ENCODE results near the gene RBM14. TPM values are rescaled to one million over a fixed set of nuclear protein-coding genes. Genes with fewer than 3 reads are reported as not detected.

RBM14 gene, protein sequence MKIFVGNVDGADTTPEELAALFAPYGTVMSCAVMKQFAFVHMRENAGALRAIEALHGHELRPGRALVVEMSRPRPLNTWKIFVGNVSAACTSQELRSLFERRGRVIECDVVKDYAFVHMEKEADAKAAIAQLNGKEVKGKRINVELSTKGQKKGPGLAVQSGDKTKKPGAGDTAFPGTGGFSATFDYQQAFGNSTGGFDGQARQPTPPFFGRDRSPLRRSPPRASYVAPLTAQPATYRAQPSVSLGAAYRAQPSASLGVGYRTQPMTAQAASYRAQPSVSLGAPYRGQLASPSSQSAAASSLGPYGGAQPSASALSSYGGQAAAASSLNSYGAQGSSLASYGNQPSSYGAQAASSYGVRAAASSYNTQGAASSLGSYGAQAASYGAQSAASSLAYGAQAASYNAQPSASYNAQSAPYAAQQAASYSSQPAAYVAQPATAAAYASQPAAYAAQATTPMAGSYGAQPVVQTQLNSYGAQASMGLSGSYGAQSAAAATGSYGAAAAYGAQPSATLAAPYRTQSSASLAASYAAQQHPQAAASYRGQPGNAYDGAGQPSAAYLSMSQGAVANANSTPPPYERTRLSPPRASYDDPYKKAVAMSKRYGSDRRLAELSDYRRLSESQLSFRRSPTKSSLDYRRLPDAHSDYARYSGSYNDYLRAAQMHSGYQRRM
- total RNA-seq: 23.5 TPM

DNA sequence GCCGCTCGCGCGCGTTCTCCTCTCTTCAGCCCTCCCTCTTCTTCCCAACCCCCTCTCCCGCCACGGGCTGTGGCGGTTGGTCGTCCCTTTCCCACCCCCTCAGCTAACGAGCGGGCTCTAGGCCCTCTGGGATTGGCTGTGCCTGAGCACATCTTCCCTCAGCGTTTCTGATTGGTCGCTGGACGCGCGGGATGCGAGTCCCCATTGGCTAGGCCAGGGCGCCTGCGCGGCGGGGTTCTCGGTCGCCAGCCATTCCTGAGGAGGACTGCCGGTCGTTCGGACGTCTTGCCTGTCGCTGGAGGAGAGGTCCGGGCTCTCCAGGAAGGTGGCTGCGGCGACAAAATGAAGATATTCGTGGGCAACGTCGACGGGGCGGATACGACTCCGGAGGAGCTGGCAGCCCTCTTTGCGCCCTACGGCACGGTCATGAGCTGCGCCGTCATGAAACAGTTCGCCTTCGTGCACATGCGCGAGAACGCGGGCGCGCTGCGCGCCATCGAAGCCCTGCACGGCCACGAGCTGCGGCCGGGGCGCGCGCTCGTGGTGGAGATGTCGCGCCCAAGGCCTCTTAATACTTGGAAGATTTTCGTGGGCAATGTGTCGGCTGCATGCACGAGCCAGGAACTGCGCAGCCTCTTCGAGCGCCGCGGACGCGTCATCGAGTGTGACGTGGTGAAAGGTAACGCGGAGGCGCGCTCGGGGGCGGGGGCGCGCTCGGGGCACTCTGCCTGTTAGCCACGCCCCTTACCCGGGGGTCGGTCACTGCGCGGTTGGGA is at the start of gene RBM14:
RBM14 (plus strand) TSS at position 252 of the 776 bp plus-strand sequence; CDS start at position 343, 91 bp downstream.
- peaks cover 0 to 2% (median 0%) of the 10 kb centered on the region in 3 donors for H3K36me3 ChIP-seq (ENCODE audit: control insufficient read depth in 3 of 3, insufficient read depth in 3 of 3, low read length in 3 of 3)
- peak within 1 kb of the TSS; percentile 96 to 100 (median 99) for H3K4me3 ChIP-seq (ENCODE audit: low read length in 3 of 3)
- peaks cover 28 to 39% (median 28%) of the 10 kb centered on the region in 3 donors for H3K4me1 ChIP-seq (ENCODE audit: control insufficient read depth in 3 of 3, insufficient read depth in 3 of 3, low read length in 3 of 3)
- H3K27me3 ChIP-seq (ENCODE audit: control insufficient read depth in 3 of 3, insufficient read depth in 3 of 3, low read length in 3 of 3): no peaks in the 10 kb centered on the region
- peak within 1 kb of the TSS; percentile 99 for H3K9ac ChIP-seq (ENCODE audit: low read depth in 1 of 3, low read length in 3 of 3)
- no peaks in the 10 kb centered on the region for H3K9me3 ChIP-seq (ENCODE audit: control insufficient read depth in 3 of 3, low read length in 3 of 3)
- peak within 1 kb of the TSS; percentile 96 for H3K27ac ChIP-seq (ENCODE audit: low read depth, low read length)

DNA sequence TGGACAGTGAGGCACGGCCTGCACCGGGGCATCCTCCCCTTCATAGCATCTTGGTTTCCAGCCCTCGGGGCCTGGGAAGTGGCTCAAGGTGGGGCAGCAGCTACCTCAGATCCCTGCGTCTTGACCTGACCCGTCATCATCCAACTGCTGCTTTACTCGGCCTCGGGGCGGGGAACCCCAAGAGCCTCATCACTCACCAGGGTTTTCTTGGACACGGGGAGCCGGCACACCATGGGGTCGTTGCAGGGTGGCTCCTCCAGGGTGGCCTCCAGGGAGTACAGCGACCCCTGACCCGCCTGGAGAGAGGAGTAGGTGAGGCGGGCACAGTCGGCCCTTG is 48.7 kb upstream of the RBM14 start:
- Histone ChIP-seq H3K36me3 (ENCODE audit: control insufficient read depth in 3 of 3, insufficient read depth in 3 of 3, low read length in 3 of 3) (peaks cover 19 to 29% (median 27%) of the 10 kb centered on the region in 3 donors), H3K4me3 (ENCODE audit: low read length in 3 of 3) (peak overlapping the region; percentile 59 to 77 (median 69)), H3K9me3 (ENCODE audit: control insufficient read depth in 3 of 3, low read length in 3 of 3) (no peaks in the 10 kb centered on the region), H3K9ac (ENCODE audit: low read depth in 1 of 3, low read length in 3 of 3) (peak overlapping the region; percentile 51 to 89 (median 64)), H3K27ac (ENCODE audit: low read depth, low read length) (no peak overlapping the region), H3K27me3 (ENCODE audit: control insufficient read depth in 3 of 3, insufficient read depth in 3 of 3, low read length in 3 of 3) (no peaks in the 10 kb centered on the region), H3K4me1 (ENCODE audit: control insufficient read depth in 3 of 3, insufficient read depth in 3 of 3, low read length in 3 of 3) (peaks cover 11 to 16% (median 12%) of the 10 kb centered on the region in 3 donors)

DNA sequence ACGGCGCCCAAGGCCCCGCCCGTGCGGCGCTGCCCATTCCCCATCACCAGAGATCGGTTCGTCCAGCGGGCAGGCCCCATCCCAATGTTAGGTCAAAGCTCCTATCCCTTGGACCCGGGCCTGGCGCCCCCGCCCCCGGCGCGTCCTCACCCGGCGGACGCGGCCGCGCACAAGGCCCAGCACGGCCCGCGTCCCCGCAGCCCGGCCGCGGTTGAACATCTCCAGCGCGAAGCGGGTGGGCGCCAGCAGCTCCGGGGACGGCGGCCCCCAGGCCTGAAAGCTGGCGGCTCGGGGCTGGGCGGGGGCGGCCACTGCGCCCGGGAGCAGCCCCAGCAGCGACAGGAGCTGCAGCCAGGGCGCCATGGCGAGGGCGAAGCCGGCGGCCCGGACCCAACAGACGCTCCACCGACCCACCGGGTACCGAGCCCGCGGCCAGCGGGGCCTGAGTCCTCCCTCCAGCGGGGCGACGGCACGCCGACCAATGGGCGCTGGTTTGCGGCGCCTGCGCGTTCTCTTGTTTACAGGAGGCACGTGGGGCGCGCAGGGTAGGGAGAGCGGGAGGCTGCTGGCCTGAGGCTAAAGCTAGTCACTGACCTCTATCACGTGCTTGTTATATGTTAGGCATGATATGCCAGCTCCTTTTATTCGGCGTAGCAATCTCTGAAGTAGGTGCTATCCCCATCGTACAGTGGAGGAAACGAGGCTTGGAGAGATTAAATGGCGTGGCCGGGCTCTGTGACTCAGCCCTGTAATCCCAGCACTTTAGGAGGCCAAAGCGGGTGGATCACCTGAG is 48.1 kb upstream of the RBM14 start, which contains the start of gene CTSF:
CTSF (minus strand) TSS at position 483 of the 793 bp plus-strand sequence; CDS start at position 363, 120 bp downstream.
- peaks cover 11 to 16% (median 12%) of the 10 kb centered on the region in 3 donors for H3K4me1 ChIP-seq (ENCODE audit: control insufficient read depth in 3 of 3, insufficient read depth in 3 of 3, low read length in 3 of 3)
- H3K9ac ChIP-seq (ENCODE audit: low read depth in 1 of 3, low read length in 3 of 3): peak within 1 kb of the TSS; percentile 51 to 89 (median 64)
- no peaks in the 10 kb centered on the region for H3K9me3 ChIP-seq (ENCODE audit: control insufficient read depth in 3 of 3, low read length in 3 of 3)
- peaks cover 14 to 27% (median 27%) of the 10 kb centered on the region in 3 donors for H3K36me3 ChIP-seq (ENCODE audit: control insufficient read depth in 3 of 3, insufficient read depth in 3 of 3, low read length in 3 of 3)
- H3K4me3 ChIP-seq (ENCODE audit: low read length in 3 of 3): peak within 1 kb of the TSS; percentile 64 to 77 (median 69)
- H3K27me3 ChIP-seq (ENCODE audit: control insufficient read depth in 3 of 3, insufficient read depth in 3 of 3, low read length in 3 of 3): no peaks in the 10 kb centered on the region
- peak within 1 kb of the TSS; percentile 3 for H3K27ac ChIP-seq (ENCODE audit: low read depth, low read length)

DNA sequence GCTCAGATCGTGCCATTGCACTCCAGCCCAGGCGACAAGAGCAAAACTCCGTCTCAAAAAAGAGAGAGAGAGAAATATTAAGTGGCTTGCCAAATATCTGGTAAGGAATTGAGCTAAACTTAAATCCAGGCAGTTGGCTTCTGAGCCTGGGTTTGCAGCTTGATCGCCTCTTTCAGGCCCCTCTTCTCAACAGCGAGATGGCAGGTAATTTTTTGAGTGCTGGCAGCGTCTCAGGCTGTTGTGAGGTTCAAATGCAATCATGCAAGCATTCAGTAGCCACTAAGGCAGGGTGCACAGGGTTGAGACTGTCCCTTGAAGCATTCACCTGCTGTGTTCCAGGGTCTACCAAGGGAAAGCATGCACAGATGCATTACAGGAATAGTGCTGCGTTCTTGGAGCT is 47.4 kb upstream of the RBM14 start:
- H3K27ac ChIP-seq (ENCODE audit: low read depth, low read length): peak overlapping the region; percentile 3
- peak overlapping the region in 1 of 3 donors; percentile 89 for H3K9ac ChIP-seq (ENCODE audit: low read depth in 1 of 3, low read length in 3 of 3)
- H3K36me3 ChIP-seq (ENCODE audit: control insufficient read depth in 3 of 3, insufficient read depth in 3 of 3, low read length in 3 of 3): peaks cover 7 to 22% (median 22%) of the 10 kb centered on the region in 3 donors
- no peaks in the 10 kb centered on the region for H3K9me3 ChIP-seq (ENCODE audit: control insufficient read depth in 3 of 3, low read length in 3 of 3)
- H3K27me3 ChIP-seq (ENCODE audit: control insufficient read depth in 3 of 3, insufficient read depth in 3 of 3, low read length in 3 of 3): no peaks in the 10 kb centered on the region
- H3K4me1 ChIP-seq (ENCODE audit: control insufficient read depth in 3 of 3, insufficient read depth in 3 of 3, low read length in 3 of 3): peaks cover 11 to 16% (median 12%) of the 10 kb centered on the region in 3 donors
- no peak overlapping the region for H3K4me3 ChIP-seq (ENCODE audit: low read length in 3 of 3)

DNA sequence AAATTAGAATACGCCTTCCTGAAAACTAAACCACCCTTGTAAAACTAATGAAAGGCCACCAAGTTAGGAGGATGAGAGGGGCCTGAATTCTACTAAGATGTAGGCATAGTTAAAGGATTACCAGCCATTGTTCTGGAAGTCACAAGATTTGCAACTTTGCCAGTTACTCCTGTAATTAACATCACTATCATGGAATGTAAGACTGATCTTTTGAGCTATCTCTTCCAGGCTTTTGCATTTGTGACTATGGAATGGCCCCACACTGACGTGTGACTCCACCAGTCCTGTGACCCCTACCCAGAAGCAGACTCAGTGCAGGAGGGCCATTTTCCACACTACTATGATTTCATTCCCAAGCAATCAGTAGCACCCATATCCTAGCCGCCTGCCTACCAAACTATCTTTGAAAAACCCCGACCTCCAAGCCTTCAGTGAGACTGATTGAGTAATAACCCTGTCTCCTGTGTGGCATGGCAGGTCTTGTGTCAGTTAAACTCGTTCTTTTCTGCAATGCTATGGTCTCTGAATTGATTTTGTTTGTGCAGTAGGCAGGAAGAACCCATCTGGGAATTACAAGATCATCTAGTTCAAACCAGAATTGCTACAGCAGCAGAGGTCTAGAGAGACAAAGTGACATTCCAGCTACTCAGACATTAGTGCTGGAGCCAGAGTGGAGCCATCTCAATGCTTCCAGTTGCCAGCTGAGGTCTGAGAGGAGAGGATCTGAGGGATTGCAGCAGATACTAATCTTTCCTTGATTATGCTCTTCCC is 46.2 kb upstream of the RBM14 start:
- no peak overlapping the region for H3K27ac ChIP-seq (ENCODE audit: low read depth, low read length)
- peaks cover 11 to 16% (median 12%) of the 10 kb centered on the region in 3 donors for H3K4me1 ChIP-seq (ENCODE audit: control insufficient read depth in 3 of 3, insufficient read depth in 3 of 3, low read length in 3 of 3)
- no peaks in the 10 kb centered on the region for H3K9me3 ChIP-seq (ENCODE audit: control insufficient read depth in 3 of 3, low read length in 3 of 3)
- H3K9ac ChIP-seq (ENCODE audit: low read depth in 1 of 3, low read length in 3 of 3): no peak overlapping the region
- H3K36me3 ChIP-seq (ENCODE audit: control insufficient read depth in 3 of 3, insufficient read depth in 3 of 3, low read length in 3 of 3): peaks cover 2 to 14% (median 10%) of the 10 kb centered on the region in 3 donors
- no peaks in the 10 kb centered on the region for H3K27me3 ChIP-seq (ENCODE audit: control insufficient read depth in 3 of 3, insufficient read depth in 3 of 3, low read length in 3 of 3)
- H3K4me3 ChIP-seq (ENCODE audit: low read length in 3 of 3): no peak overlapping the region

DNA sequence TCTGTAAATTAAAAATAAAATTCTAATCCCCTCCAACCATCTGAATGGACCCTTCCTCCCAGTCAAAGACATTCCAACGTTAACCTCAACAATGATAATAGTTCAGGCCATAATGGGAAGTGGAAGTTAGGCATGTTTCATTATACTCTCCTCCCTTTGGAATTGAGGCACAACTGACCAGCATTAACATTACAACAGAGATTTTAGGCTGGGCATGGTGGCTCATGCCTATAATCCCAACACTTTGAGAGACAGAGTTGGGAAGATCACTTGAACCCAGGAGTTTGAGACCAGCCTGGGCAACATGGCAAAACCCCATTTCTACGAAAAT is 45.6 kb upstream of the RBM14 start:
- Histone ChIP-seq H3K4me1 (ENCODE audit: control insufficient read depth in 3 of 3, insufficient read depth in 3 of 3, low read length in 3 of 3) (peaks cover 11 to 16% (median 12%) of the 10 kb centered on the region in 3 donors), H3K9me3 (ENCODE audit: control insufficient read depth in 3 of 3, low read length in 3 of 3) (no peaks in the 10 kb centered on the region), H3K4me3 (ENCODE audit: low read length in 3 of 3) (no peak overlapping the region)

GRCh38 chr11:66579017-66579606 is 37.3 kb upstream of the RBM14 start:
- peak overlapping the region in 1 of 3 donors; percentile 40 for H3K9ac ChIP-seq (ENCODE audit: low read depth in 1 of 3, low read length in 3 of 3)
- H3K4me3 ChIP-seq (ENCODE audit: low read length in 3 of 3): no peak overlapping the region
- no peaks in the 10 kb centered on the region for H3K27me3 ChIP-seq (ENCODE audit: control insufficient read depth in 3 of 3, insufficient read depth in 3 of 3, low read length in 3 of 3)
- H3K4me1 ChIP-seq (ENCODE audit: control insufficient read depth in 3 of 3, insufficient read depth in 3 of 3, low read length in 3 of 3): peaks cover 0 to 5% (median 3%) of the 10 kb centered on the region in 3 donors
- no peaks in the 10 kb centered on the region for H3K36me3 ChIP-seq (ENCODE audit: control insufficient read depth in 3 of 3, insufficient read depth in 3 of 3, low read length in 3 of 3)
- H3K9me3 ChIP-seq (ENCODE audit: control insufficient read depth in 3 of 3, low read length in 3 of 3): no peaks in the 10 kb centered on the region
- H3K27ac ChIP-seq (ENCODE audit: low read depth, low read length): no peak overlapping the region

More for the DNA sequence above, 45.6 kb upstream of the RBM14 start:
- H3K36me3 ChIP-seq (ENCODE audit: control insufficient read depth in 3 of 3, insufficient read depth in 3 of 3, low read length in 3 of 3): peaks cover 2 to 9% (median 5%) of the 10 kb centered on the region in 3 donors
- H3K27me3 ChIP-seq (ENCODE audit: control insufficient read depth in 3 of 3, insufficient read depth in 3 of 3, low read length in 3 of 3): no peaks in the 10 kb centered on the region
- no peak overlapping the region for H3K27ac ChIP-seq (ENCODE audit: low read depth, low read length)
- no peak overlapping the region for H3K9ac ChIP-seq (ENCODE audit: low read depth in 1 of 3, low read length in 3 of 3)

DNA sequence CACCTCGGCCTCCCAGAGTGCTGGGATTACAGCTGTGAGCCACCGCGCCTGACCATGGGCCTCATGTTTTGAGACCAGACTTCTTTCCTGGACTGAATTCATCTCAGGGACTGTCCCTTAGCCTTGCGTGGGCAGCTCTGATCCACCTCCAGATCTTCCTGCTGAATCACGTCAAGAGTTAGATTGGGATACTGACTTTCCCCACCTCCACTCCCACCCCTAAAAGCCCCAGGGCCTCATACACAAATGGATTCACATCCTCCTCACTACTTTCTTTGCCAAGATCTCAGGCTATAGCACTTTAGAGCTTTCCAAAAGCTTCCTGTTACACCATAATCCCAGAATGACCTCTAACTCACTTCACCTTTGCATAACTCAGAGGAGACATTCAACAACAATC is 35.6 kb upstream of the RBM14 start:
- Histone ChIP-seq H3K9ac (ENCODE audit: low read depth in 1 of 3, low read length in 3 of 3) (no peak overlapping the region), H3K4me3 (ENCODE audit: low read length in 3 of 3) (no peak overlapping the region), H3K27me3 (ENCODE audit: control insufficient read depth in 3 of 3, insufficient read depth in 3 of 3, low read length in 3 of 3) (no peaks in the 10 kb centered on the region), H3K9me3 (ENCODE audit: control insufficient read depth in 3 of 3, low read length in 3 of 3) (no peaks in the 10 kb centered on the region), H3K27ac (ENCODE audit: low read depth, low read length) (no peak overlapping the region), H3K4me1 (ENCODE audit: control insufficient read depth in 3 of 3, insufficient read depth in 3 of 3, low read length in 3 of 3) (peaks cover 0 to 5% (median 3%) of the 10 kb centered on the region in 3 donors), H3K36me3 (ENCODE audit: control insufficient read depth in 3 of 3, insufficient read depth in 3 of 3, low read length in 3 of 3) (no peaks in the 10 kb centered on the region)

Data from skeletal muscle tissue (tissue), 4 donors.